GM23338 (cell line): ENCODE data around the gene SLAMF9. TPM values are rescaled to one million over a fixed set of nuclear protein-coding genes. Genes with fewer than 3 reads are reported as not detected.

Source experiments
- ATAC-seq: fragments of 200-7000 bp; cut with Tn5 transposase; 3 replicates; pipeline ENCODE4 v1.9.1; 2020
- DNase-seq: peaks from one replicate; pipeline ENCODE4 v3.0.0-alpha.2; 2015; ENCODE audit warnings: low spot score
- H2AFZ ChIP-seq: fragments of 200-600 bp; sonication (generic); 2 replicates; pipeline ENCODE4 v1.8.0; 2016; ENCODE audit warnings: antibody characterized with exemption, mild to moderate bottlenecking, moderate library complexity
- H3F3A ChIP-seq: fragments of 200-600 bp; sonication (generic); replicated peaks from 2 replicates; pipeline ENCODE4 v1.8.0; 2017; ENCODE audit warnings: antibody characterized with exemption, mixed run types, low read depth
- H3K27ac ChIP-seq: fragments of 200-600 bp; sonication (generic); 2 replicates; pipeline ENCODE4 v1.6.1; 2016; ENCODE audit warnings: low read depth
- H3K27me3 ChIP-seq: fragments of 200-600 bp; sonication (generic); 2 replicates; pipeline ENCODE4 v1.8.0; 2016; ENCODE audit warnings: mild to moderate bottlenecking, mixed run types, moderate library complexity; ENCODE audit not compliant: insufficient read depth
- H3K36me3 ChIP-seq: fragments of 200-600 bp; sonication (generic); 2 replicates; pipeline ENCODE4 v1.8.0; 2016; ENCODE audit warnings: mild to moderate bottlenecking; ENCODE audit not compliant: insufficient read depth
- H3K4me1 ChIP-seq: fragments of 200-600 bp; sonication (generic); 2 replicates; pipeline ENCODE4 v1.8.0; 2016; ENCODE audit warnings: mild to moderate bottlenecking, moderate library complexity; ENCODE audit not compliant: insufficient read depth
- H3K4me2 ChIP-seq: fragments of 200-600 bp; sonication (generic); 2 replicates; pipeline ENCODE4 v1.7.1; 2017; ENCODE audit warnings: mixed run types
- H3K4me3 ChIP-seq: fragments of 200-600 bp; sonication (generic); 2 replicates; pipeline ENCODE4 v1.6.1; 2016; ENCODE audit warnings: mixed run types
- H3K79me2 ChIP-seq: fragments of 200-600 bp; sonication (generic); replicated peaks from 2 replicates; pipeline ENCODE4 v1.8.0; 2017; ENCODE audit warnings: mild to moderate bottlenecking; ENCODE audit not compliant: insufficient read depth
- H3K9me2 ChIP-seq: fragments of 200-600 bp; sonication (generic); 2 replicates; pipeline ENCODE4 v1.8.0; 2017; ENCODE audit not compliant: insufficient read depth
- H4K20me1 ChIP-seq: fragments of 200-600 bp; sonication (generic); replicated peaks from 2 replicates; pipeline ENCODE4 v1.8.0; 2017; ENCODE audit warnings: mild to moderate bottlenecking; ENCODE audit not compliant: insufficient read depth
- H3K27ac Mint-ChIP-seq: 2 replicates; pipeline ENCODE4 v1.8.0; 2020; ENCODE audit warnings: inconsistent platforms, mild to moderate bottlenecking, moderate library complexity, mixed read lengths
- H3K27me3 Mint-ChIP-seq: 3 replicates; pipeline ENCODE4 v1.8.0; 2022; ENCODE audit warnings: low read depth, mild to moderate bottlenecking, moderate library complexity, mixed read lengths, inconsistent platforms; ENCODE audit not compliant: insufficient read depth, poor library complexity
- H3K36me3 Mint-ChIP-seq: 3 replicates; pipeline ENCODE4 v1.8.0; 2021; ENCODE audit warnings: low read depth, mild to moderate bottlenecking, inconsistent platforms, moderate library complexity, mixed read lengths
- H3K4me1 Mint-ChIP-seq: 3 replicates; pipeline ENCODE4 v1.8.0; 2020; ENCODE audit warnings: mild to moderate bottlenecking, inconsistent platforms, mixed read lengths
- H3K4me3 Mint-ChIP-seq: 3 replicates; pipeline ENCODE4 v1.8.0; 2021; ENCODE audit warnings: moderate library complexity, mild to moderate bottlenecking, inconsistent platforms, mixed read lengths
- H3K9me3 Mint-ChIP-seq: 3 replicates; pipeline ENCODE4 v1.8.0; 2020; ENCODE audit warnings: moderate library complexity, mild to moderate bottlenecking, inconsistent platforms, mixed read lengths
- CREB1 ChIP-seq: fragments of 250-450 bp; sonication (Bioruptor Pico); IDR thresholded peaks from 2 replicates; pipeline ENCODE4 v1.5.0; 2020; ENCODE audit warnings: low read depth, mild to moderate bottlenecking, moderate library complexity
- EZH2 ChIP-seq: fragments of 200-600 bp; sonication (generic); IDR thresholded peaks from one replicate; pipeline ENCODE4 v1.8.0; 2017; ENCODE audit warnings: antibody characterized with exemption, mild to moderate bottlenecking, low read depth; ENCODE audit not compliant: unreplicated experiment
- EZH2phosphoT487 ChIP-seq: fragments of 200-600 bp; sonication (generic); IDR thresholded peaks from one replicate; pipeline ENCODE4 v1.8.1; 2018; ENCODE audit warnings: antibody characterized with exemption; ENCODE audit not compliant: unreplicated experiment
- JUNB ChIP-seq: IDR thresholded peaks from one replicate; pipeline ENCODE4 v1.6.1; 2016; ENCODE audit warnings: antibody characterized with exemption; ENCODE audit not compliant: unreplicated experiment
- POLR2AphosphoS5 ChIP-seq: IDR thresholded peaks from 2 replicates; pipeline ENCODE4 v1.6.1; 2016; ENCODE audit warnings: antibody characterized with exemption, low read depth
- ZNF331 ChIP-seq: fragments of 250-450 bp; sonication (Bioruptor Pico); IDR thresholded peaks from 2 replicates; pipeline ENCODE4 v1.5.0; 2020; ENCODE audit warnings: low read depth, mild to moderate bottlenecking, moderate library complexity
- polyA plus RNA-seq: library from polyadenylated mRNA; unstranded; fragments of >200 nt; fragmentation: Nextera tagmentation; extraction: Ambion mirVana; gene quantifications from 2 replicates; pipeline ENCODE4 v1.2.1, GENCODE V29; 2016
- total RNA-seq: library from RNA; depleted of rRNA; stranded (reverse); fragments of >200 nt; shearing (Covaris generic); gene quantifications from 2 replicates; pipeline ENCODE4 v1.2.3, GENCODE V29; 2014
- TF ChIP-seq, protein P1 (sequence below): fragments of 250-450 bp; sonication (Bioruptor Pico); IDR thresholded peaks from 2 replicates; pipeline ENCODE4 v1.5.0; 2020; ENCODE audit warnings: mild to moderate bottlenecking, moderate library complexity

SLAMF9 gene
- total and polyA plus RNA-seq, 2 experiments from 2014 or later, result not detected

GRCh38 chr1:159944623-159945455, 9.2 kb downstream of the SLAMF9 start (continued):
- TF ChIP-seq, protein P1, sequence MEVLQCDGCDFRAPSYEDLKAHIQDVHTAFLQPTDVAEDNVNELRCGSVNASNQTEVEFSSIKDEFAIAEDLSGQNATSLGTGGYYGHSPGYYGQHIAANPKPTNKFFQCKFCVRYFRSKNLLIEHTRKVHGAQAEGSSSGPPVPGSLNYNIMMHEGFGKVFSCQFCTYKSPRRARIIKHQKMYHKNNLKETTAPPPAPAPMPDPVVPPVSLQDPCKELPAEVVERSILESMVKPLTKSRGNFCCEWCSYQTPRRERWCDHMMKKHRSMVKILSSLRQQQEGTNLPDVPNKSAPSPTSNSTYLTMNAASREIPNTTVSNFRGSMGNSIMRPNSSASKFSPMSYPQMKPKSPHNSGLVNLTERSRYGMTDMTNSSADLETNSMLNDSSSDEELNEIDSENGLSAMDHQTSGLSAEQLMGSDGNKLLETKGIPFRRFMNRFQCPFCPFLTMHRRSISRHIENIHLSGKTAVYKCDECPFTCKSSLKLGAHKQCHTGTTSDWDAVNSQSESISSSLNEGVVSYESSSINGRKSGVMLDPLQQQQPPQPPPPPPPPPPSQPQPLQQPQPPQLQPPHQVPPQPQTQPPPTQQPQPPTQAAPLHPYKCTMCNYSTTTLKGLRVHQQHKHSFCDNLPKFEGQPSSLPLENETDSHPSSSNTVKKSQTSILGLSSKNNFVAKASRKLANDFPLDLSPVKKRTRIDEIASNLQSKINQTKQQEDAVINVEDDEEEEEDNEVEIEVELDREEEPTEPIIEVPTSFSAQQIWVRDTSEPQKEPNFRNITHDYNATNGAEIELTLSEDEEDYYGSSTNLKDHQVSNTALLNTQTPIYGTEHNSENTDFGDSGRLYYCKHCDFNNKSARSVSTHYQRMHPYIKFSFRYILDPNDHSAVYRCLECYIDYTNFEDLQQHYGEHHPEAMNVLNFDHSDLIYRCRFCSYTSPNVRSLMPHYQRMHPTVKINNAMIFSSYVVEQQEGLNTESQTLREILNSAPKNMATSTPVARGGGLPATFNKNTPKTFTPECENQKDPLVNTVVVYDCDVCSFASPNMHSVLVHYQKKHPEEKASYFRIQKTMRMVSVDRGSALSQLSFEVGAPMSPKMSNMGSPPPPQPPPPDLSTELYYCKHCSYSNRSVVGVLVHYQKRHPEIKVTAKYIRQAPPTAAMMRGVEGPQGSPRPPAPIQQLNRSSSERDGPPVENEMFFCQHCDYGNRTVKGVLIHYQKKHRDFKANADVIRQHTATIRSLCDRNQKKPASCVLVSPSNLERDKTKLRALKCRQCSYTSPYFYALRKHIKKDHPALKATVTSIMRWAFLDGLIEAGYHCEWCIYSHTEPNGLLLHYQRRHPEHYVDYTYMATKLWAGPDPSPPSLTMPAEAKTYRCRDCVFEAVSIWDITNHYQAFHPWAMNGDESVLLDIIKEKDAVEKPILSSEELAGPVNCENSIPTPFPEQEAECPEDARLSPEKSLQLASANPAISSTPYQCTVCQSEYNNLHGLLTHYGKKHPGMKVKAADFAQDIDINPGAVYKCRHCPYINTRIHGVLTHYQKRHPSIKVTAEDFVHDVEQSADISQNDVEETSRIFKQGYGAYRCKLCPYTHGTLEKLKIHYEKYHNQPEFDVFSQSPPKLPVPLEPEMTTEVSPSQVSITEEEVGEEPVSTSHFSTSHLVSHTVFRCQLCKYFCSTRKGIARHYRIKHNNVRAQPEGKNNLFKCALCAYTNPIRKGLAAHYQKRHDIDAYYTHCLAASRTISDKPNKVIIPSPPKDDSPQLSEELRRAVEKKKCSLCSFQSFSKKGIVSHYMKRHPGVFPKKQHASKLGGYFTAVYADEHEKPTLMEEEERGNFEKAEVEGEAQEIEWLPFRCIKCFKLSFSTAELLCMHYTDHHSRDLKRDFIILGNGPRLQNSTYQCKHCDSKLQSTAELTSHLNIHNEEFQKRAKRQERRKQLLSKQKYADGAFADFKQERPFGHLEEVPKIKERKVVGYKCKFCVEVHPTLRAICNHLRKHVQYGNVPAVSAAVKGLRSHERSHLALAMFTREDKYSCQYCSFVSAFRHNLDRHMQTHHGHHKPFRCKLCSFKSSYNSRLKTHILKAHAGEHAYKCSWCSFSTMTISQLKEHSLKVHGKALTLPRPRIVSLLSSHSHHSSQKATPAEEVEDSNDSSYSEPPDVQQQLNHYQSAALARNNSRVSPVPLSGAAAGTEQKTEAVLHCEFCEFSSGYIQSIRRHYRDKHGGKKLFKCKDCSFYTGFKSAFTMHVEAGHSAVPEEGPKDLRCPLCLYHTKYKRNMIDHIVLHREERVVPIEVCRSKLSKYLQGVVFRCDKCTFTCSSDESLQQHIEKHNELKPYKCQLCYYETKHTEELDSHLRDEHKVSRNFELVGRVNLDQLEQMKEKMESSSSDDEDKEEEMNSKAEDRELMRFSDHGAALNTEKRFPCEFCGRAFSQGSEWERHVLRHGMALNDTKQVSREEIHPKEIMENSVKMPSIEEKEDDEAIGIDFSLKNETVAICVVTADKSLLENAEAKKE (CRISPR knock-in tag), result no peak
- TF ChIP-seq CREB1 (no peak), EZH2 (no peak), EZH2phosphoT487 (no peak), POLR2AphosphoS5 (no peak), JUNB (no peak)

DNA sequence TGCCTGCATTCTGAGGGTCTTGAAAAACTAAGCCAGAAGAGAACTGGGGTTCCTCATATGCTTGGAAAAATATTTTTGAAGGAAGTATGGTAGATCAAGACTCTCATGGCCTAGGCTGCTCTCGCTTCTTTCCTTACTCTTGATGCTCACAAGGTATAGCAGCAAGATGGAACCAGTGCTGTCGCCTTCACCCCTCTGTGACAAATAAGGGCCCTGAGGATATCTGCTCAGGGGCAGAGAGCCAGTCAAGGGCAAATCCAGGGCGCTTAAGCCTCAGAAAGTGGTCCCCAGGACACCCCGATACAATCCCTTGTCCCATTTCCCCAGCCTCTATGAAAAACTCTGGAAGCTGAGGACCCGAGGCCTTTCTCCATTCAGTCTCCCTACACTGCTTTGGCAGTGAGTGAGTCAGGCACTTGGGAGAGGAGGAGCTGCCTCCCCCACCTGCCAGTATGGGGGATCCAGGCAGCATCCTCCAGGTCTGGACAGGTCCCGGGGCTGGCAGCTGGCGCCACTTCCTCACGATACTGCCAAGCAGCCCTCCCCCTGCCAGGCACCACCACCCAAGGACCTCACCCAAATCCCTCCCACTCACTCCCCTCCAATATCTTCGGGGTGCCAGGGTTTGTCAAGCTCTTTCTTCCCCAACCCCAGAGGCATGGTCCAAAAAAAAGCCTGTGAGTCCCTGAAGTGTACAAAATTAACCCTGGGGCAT, 10.0 kb downstream of the SLAMF9 start:
- Mint-ChIP-seq H3K27me3 (peaks cover 16% of the 10 kb centered on the region), H3K27ac (0 out of 2 replicates have a peak overlapping the region, but pooled peaks have one; percentile 49), H3K36me3 (peaks cover 21% of the 10 kb centered on the region), H3K4me1 (peaks cover 42% of the 10 kb centered on the region), H3K9me3 (no peaks in the 10 kb centered on the region), H3K4me3 (peak overlapping the region; percentile 87)
- peaks cover 4% of the 10 kb centered on the region; the same call in 1 of the 2 replicates for H4K20me1 ChIP-seq
- no peak for DNase-seq
- H2AFZ ChIP-seq, result no peak overlapping the region
- no peaks in the 10 kb centered on the region for H3K27me3 ChIP-seq
- H3K4me1 ChIP-seq, result peaks cover 18% of the 10 kb centered on the region
- no peaks in the 10 kb centered on the region for H3K36me3 ChIP-seq
- no peak for ATAC-seq
- H3K4me3 ChIP-seq, result peak overlapping the region; percentile 66
- peaks cover 17% of the 10 kb centered on the region; the same call in 1 of the 2 replicates for H3K79me2 ChIP-seq
- peak overlapping the region; percentile 81 for H3K4me2 ChIP-seq
- peaks cover 7% of the 10 kb centered on the region for H3K9me2 ChIP-seq
- H3F3A ChIP-seq, result no peaks in the 10 kb centered on the region
- H3K27ac ChIP-seq, result no peak overlapping the region
- no peak for TF ChIP-seq POLR2AphosphoS5
- TF ChIP-seq ZNF331 (CRISPR knock-in tag), result no peak
